HG03097 (cell line): ENCODE measurements around the gene CRTC1.
"Not testable (repeated sequence)": the region's sequence is repeated elsewhere in the genome, so short reads cannot be mapped to it uniquely, and the experiment has no call there.

Experiments
- ATAC-seq: cut with Tn5 transposase; IDR thresholded peaks from one replicate; pipeline ENCODE4 v1.9.1; 2021; ENCODE audit not compliant: unreplicated experiment, low FRiP score

CRTC1 gene

DNA sequence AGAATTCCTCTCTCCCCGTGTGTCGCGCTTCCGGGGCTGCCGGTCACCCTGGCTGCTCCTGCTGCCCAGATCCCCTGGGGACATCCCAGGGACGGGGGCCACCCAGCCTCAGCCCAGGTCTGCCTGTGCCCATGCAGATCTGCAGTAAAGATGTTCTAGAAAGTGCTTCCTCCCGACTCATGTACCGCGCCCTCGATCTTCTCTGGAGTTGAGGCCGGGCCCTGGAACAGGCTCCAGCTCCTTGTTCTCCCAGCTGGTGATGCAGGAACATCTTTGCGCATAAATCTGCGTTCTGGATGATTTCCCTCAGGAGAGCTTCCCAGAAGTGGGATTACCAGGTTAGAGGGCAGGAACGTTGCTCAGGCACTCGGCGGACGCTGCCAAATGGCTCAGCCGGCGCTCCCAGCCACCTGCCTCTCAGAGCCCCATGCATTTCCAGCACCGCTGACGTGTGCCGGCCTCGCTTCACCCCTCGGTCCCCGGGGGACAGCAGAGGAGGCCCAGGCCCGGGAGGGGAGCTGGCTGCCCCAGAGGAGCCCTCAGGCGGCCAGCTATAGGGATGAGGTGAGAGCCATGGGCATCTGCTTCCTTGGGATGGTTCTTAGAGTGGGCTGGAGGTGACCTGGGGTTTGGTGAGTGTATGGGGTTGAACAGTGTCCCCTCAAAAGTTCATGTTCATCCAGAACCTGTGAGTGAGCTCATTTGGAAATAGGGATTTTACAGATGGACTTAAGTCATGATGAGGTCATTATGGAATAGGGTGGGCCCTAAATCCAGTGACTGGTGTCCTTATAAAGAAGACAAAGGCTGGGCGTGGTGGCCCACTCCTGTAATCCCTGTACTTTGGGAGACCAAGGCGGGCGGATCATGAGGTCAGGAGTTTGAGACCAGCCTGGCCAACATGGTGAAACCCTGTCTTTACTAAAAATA, 42.6 kb downstream of the CRTC1 start:
- no peak for ATAC-seq

DNA sequence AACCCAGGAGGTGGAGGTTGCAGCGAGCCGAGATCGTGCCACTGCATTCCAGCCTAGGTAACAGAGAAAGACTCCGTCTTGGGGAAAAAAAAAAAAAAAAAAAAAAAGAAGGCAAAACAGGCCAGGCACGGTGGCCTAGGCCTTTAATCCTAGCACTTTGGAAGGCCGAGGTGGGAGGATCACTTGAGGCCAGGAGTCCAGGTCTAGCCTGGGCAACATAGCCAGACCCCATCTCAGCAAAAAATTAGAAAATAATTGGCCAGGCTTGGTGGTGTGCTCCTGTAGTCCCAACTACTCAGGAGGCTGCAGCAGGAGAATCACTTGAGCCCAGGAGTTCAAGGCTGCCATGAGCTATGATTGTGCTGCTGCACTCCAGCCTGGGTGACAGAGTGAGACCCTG, 43.4 kb downstream of the CRTC1 start:
- no peak for ATAC-seq

DNA sequence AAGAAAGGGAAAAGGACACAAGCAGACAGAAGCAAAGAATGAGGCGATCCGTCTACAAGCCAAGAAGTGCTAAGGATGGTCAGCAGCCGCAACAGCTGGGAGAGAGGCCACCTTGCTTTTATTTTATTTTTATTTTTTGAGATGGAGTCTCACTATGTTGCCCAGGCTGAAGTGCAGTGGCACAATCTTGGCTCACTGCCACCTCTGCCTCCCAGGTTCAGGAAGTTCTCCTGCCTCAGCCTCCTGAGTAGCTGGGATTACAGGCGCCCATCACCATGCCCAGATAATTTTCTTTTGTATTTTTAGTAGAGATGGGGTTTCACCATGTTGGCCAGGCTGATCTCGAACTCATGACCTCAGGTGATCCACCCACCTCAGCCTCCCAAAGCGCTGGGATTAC, 44.1 kb downstream of the CRTC1 start:
- ATAC-seq = not testable (repeated sequence)

DNA sequence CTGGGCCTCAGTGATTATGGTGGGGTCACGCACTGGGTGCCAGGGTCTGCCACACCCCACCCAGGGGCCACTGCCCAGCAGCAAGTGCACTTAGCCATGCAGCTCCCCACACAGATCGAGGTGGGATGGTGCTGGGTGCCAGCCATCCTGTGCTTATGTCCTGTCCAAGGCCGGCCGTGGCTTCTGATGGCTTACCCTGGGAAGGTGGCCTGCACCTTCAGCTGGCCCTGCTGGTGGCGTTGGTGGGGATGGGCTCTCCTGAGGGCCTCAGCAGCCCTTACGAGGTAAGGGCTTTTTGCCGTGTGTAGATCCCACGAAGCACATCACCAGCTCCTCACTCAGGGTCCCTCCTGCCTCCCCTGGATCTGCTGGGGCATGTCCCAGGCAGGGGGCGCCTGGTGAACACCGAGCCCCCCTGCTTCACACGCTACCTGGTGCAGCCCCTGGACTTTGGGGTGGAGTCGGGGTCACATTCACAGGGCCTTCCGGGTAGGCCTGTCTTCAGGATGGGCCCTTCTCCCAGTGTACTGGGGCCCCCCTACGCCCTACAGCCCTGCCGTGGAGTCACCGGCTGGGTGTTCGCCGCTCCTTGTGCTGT, 46.6 kb downstream of the CRTC1 start:
- no peak for ATAC-seq

DNA sequence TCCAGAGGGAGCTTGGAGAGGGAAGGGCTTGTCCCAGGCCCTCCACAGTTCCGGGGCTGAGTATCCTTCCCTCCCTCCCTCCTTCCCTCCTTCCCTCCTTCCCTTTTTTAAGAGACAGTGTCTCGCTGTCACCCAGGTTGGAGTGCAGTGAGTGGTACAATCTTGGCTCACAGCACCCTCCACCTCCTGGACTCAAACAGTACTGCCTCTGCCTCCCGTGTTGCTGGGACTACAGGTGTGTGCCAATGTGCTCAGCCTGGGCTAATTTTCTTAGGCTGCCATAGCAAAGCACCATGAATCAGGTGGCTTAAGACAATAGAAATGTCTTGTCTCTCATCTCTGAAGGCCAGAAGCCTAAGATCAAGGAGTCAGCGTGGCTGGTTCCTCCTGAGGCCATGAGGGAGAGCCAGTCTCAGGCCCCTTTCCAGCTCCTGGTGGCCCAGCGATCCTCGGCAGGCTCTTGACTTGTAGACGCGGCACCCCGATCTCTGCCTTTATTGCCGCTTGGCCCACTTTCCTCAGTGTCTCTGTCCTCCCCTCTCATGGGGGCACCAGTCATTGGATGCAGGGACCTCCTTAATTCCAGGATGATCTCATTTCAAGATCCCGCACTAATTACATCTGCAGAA, 47.5 kb downstream of the CRTC1 start:
- ATAC-seq = no peak

DNA sequence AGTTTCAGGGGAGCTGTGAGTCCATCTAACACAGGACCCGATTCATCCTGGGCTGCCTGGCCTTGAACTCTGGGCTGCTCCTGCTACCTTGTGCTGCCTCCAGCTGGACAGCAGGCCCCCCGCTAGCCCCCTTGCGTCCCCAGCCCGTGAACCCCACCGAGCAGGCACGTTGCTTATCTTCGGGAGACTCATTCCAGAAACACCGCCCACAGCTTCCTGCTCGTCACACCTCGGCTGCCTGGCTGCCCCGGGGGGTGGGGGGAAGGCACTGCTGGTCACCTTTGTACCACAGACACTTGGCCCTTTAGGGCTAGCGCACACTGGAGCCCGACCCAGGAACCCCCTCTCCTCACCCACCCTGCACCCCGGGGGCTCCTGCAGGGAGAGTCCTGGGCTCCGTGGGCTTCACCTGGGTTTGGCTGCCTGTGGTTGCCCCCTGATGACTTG, 48.1 kb downstream of the CRTC1 start:
- no peak for ATAC-seq

DNA sequence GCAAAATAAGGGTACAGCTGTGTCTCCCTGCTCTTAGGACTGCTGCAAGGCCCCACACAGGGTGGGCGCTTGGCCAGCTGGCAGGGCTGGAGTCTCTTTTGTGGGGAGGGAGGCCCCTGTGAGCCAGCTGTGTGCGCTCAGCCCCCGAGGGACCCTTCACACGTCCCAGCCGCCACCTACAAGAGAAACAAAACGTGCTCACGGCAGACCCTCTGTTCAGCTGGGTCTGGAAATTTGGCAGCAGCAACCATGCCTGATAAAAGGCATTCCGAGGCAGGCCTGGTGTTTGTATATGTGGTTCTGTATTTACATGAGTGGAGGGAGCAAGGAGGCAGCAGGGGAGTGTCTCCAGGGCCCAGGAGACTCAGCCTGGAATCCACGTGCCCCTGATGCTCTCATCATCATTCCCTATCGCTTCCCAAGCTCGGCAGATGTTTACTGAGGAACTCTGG, 49.7 kb downstream of the CRTC1 start:
- ATAC-seq = no peak

DNA sequence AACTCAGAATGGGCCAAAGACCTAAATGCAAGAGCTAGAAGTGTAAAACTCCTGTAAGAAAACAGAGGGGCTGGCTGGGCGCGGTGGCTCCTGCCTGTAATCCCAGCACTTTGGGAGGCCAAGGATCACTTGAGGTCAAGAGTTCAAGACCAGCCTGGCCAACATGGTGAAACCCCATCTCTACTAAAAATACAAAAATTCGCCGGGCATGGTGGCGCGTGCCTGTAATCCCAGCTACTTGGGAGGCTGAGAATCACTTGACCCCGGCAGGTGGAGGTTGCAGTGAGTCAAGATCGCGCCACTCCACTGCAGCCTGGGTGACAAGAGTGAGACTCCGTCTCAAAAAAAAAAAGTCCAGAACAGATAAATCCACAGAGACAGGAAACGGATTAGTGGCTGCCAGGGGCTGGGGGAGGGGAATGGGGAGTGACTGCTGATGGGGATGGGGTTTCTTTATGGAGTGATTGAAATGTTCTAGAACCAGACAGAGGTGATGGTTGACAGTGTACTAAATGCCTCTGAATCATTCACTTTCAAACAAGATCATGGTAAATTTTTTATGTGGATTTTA, 50.4 kb downstream of the CRTC1 start:
- ATAC-seq = not testable (repeated sequence)

DNA sequence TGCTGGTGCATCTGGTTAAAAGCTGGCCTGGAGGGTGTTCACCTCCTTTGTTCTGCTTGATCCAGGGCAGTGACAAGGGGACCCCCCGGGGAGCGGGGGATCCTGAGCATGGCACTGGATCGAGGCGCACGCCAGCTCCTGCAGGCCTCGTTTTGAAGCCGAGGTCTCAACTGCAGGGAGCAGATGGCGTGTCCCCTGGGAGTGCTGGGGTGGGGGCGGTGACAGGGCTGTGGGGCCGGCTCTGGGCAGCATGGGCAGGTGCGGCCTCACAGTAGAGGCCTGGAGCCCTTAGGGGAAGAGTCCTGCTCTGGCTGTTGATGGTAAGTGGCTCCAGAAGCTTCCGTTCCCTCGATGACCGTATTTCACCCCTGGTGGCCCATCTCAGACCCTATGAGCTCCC, 51.8 kb downstream of the CRTC1 start:
- no peak for ATAC-seq

DNA sequence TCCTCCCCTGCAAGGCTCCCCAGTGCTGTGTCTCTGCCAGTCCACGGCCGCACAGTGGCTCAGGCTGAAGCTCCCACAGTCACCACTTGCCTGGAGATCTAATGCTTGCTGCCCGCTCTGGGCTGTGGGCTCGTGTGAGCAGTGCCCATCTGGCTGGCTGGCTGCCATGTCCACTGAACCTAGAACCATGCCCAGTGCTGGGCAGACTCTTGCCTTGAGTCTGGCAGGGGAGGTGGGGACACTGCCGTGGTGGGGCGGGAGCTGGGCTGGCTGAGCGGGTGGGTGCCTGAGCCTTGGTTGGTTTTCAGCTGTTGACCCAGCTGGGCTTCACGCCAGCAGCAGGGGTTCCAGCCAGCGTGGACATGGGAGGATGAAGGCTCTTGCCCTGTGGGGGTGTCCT, 52.3 kb downstream of the CRTC1 start:
- ATAC-seq = no peak

DNA sequence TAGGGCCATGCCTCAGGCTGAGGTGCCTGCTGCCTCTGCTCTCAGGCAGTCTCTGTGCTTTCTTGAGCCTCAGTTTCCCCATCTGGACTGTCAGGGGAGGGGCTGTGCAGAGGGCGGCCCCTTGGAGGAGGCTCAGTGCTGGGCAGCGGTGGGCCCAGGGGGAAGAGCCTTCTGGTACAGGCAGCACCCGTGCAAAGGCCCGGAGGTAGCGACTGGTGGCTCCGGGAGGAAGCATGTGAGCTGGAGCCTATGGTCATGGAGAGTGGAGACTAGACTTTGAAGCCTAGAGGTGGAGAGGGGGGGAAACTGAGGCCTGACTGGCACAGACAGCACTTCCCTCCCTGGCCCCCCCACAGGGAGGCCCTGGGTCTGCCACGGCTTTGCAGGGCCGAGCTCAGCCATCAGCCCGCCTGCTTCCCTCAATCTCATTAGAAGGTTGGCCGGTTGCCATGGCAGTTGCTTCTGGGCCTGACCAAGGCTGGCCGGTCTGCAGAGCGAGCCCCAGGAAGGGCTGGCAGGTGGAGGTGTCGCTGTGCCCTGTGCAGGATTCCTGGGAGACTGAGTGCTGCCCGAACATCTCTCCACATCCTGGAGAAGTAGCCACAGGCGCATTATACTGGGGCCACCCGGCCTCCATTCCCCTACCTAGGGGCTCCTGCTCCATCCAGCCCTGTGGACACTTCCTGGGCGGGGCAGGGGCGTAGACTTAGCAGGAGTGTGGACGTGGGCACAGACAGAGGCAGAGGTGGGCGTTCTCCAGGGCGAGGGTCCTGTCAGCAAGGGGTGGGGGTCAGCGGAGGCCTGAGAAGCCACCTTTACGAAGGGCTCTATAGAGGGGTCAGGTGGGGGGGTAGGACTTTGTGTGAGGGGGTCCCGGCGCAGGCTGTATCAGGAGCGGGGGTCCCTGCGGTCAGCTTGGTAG, 53.2 kb downstream of the CRTC1 start:
- no peak for ATAC-seq

DNA sequence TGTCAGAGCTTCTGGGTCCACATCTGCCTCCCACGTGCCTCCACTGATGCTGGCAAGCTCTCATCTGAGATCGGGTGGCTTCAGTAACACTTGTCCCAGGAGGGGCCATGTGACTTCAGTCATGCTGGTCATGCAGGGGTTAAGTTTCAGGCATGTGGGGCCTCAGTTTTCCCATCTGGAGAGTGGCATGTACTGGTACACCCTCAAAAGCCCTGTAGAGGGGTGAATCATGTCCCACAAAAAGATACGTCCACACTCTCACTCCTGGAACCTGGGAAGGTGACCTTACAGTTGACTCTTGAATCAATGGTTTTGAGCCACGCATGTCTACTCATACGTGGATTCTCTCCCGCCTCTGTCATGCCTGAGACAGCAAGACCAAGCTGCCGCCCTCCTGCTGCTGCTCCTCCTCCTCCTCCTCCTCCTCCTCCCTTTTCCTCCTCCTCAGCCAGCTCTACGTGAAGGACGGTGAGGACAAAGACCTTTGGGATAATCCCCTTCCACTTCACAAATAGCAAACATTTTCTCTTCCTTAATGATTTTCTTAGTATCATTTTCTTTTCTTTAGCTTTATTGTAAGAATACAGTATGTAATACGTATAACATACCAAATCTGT, 54.0 kb downstream of the CRTC1 start:
- ATAC-seq = no peak

DNA sequence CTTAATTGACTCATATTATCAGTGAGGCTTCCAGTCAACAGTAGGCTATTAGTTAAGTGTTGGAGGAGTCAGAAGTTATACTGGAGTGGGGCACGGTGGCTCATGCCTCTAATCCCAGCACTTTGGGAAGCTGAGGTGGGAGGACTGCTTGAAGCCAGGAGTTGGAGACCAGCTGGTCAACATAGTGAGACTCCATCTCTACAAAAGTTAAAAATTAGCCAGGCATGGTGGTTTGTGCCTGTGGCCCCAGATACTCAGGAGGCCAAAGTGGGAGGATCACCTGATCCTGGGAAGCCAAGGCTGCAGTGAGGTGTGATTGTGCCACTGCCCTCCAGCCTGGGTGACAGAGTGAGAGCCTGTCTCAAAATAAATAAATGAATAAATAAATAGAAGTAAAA, 54.5 kb downstream of the CRTC1 start:
- ATAC-seq = no peak

DNA sequence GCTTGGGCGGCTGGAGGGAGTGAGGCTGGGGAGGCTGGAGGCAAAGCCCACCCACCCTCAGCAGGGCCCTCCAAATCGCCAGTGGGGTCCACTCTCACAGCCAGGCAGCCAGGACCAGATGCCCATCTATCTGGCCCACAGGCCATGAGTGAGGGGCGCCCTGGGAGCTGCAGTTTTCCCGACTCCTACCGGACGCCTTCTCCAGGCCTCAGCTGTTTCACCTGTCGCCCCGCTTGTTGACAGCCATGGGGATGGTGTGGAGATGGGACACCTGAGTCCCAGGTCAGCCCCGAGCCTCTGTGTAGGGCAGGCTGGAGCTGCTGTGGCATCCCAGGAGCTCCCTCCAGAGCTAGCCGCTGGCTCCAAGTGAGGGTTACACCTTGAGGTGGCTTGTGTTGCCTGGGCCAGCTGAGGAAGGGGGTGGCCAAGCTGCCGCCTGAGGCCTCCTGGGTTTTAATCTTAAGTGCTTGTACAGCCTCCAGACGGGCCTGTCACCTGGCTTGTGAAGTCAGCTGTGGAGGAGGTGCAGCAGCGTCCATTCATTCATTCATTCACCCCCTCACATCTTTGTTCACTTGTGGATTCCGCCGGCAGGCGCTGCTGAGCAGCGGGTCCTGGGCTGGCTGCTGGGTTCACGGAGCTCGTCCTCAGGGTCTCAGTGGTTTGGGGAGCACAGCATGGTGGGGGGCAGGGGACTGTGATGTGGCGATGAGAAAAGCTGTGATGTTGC, 55.6 kb downstream of the CRTC1 start:
- ATAC-seq = no peak

DNA sequence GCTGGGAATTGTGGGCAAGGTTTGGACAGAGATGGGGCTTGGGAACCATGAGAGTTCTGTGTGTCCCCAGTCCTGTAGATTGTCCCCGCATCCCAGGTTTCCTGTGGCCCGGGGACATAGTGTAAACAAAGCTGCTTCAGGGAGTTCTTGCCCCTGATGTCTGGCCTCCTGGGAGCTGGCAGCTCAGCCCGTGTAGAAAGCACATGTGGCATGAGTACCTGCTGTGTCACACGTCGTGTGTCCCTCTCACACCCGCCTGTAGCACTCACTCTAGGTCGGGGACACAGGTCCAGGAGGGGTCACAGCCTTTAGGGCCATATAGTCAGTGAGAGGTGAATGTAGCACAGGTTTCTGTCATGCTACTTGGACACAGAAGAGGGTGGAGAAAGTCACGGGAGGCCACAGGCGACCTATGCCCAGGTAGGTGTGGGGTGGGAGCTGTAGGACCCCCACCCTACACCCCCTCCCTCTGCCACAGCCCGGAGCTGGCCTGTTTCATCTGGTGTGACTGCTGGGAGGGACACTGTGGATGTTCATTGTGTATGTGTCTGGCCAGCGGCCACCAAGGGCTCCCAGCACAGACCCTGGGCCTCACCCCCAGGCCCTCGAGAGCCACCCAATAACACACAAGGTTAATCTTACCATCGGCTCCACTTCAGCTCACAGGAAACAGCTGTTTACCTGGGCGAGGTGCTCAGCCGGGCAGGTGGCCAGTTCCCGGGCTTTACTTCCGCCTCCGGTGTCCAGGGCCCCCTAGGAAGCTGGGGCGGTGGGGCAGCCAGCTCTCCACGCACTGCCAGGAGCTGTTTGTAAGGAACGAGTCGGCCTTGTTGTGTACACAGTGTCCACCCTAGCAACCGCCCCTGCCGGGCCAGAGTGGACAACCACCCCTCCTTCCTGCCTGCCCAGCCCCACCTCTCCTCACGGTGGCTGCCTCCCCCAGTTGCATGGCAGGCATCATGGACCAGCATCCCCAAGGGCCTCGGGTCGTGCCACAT, 57.9 kb downstream of the CRTC1 start:
- ATAC-seq = no peak

DNA sequence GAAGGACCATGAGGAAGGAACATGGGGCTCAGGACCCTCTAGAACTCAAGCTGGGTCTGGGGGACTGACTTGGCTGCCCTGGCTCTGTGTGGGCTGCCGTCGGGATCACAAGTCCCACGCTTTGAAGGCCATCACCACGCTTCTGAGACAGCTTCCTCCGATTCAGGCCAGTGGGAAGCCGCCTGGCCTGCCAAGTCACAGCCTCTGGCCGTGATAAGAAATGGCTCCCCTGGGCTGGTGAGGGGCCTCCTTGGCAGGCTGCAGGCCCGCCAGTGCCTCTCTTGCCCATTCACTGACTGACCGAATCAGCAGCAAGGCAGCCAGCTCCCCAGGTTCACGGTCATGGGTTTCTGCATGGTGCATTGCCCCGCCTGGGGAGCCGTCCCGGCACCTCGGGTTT, 58.8 kb downstream of the CRTC1 start:
- ATAC-seq = no peak

DNA sequence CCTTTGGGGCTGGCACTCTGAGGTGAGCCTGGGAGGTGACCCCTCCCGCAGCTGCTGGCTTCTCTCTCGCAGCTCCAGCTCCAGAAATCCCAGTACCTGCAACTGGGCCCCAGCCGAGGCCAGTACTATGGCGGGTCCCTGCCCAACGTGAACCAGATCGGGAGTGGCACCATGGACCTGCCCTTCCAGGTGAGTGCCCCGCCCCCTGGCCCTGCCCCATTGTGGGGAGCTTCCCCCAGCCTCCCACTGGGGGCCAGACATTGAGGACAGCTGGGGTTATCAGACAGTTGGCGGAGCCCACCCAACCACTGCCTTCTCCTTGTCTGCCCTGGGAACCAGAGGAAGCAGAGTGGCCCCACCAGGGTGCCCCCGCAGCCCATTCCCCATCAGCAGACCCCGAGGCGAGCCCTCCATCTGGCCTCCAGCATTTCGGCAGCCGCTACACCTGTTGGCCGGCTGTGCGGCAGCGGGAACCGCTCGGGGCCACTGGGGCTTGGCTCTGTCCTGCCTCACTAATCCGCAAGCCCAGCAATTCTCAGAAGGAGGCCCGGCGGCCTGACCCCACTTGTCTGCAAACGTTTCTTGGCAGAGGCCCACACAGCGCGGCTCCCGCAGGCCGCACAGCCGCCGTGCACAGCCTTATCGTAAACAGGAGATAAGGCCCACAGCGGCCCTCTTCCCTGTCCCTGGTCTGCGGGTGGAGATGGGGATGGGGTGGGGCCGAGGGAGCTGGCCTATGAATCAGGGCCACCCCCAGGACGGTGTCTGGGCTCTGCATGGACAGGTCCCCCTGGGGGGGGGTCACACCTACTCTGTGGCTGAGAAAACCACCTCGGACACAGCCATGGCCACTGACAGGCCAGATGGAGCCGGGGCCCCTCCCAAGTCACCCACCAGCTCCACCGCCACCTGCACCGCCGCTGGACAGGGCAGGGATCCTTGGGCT, 59.6 kb downstream of the CRTC1 start:
- no peak for ATAC-seq
